Activated T-cell treated with anti-CD3 and anti-CD28 coated beads, Interleukin-2, amount 50 U/mL, for 4 hours (primary cell): ENCODE measurements around the gene ARID3C. TPM values are rescaled to one million over a fixed set of nuclear protein-coding genes. Genes with fewer than 3 reads are reported as not detected.

Experiments used
- ATAC-seq, 2 donors: fragments of 200-7000 bp; cut with Tn5 transposase; one replicate each; pipeline ENCODE4 v1.10.0; 2021
- DNase-seq: peaks from one replicate; pipeline ENCODE4 v3.0.0-alpha.2; 2020
- H3K27me3 Mint-ChIP-seq: one replicate; pipeline ENCODE4 v1.8.0; 2021; ENCODE audit warnings: low read depth, mixed read lengths
- H3K36me3 Mint-ChIP-seq: one replicate; pipeline ENCODE4 v1.8.0; 2022; ENCODE audit warnings: mixed read lengths; ENCODE audit not compliant: insufficient read depth
- H3K4me1 Mint-ChIP-seq: one replicate; pipeline ENCODE4 v1.8.0; 2021; ENCODE audit warnings: low read depth, mixed read lengths
- H3K4me3 Mint-ChIP-seq: one replicate; pipeline ENCODE4 v1.8.0; 2021; ENCODE audit warnings: mild to moderate bottlenecking, moderate library complexity, mixed read lengths
- H3K9me3 Mint-ChIP-seq: one replicate; pipeline ENCODE4 v1.8.0; 2021; ENCODE audit warnings: mixed read lengths
- total RNA-seq, 3 donors: library from RNA; stranded (reverse); gene quantifications; one replicate each; pipeline ENCODE4 v1.2.1, GENCODE V29; 2021

The ARID3C gene
- total RNA-seq, 3 donors from 2014 or later: not detected

DNA sequence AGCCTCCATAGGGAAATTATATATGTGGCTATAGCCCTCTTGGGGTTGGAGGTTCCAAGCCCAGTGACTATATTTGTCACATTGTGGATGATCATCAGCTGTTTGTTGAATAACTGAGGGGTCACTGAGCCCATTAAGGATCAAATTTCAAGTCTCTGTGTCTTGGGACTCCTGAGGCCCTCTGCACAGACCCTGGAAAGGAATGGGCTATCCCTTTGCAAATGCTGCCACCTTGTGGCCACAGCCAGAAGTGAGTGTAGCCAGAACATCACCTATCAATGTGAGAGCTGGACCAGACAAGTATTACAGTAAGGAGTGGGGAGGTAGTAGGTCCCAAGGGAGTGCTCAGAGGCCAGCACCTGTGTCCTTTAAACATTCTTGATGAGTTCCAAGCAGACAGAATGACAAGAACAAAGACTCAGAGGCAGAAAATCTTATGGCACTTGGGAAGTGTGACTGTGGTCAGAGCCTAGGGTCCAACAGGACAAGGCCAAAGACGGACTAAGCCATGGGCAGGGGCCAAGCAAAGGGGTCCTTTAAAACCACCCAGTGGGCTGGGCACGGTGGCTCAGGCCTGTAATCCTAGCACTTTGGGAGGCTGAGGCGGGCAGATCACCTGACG is 25.1 kb downstream of the ARID3C start:
- ATAC-seq (peak; percentile 93 to 98), DNase-seq (peak; percentile 80)
- Mint-ChIP-seq H3K4me3 (no peak overlapping the region), H3K36me3 (no peaks in the 10 kb centered on the region), H3K27me3 (peaks cover 3% of the 10 kb centered on the region), H3K9me3 (no peaks in the 10 kb centered on the region), H3K4me1 (no peaks in the 10 kb centered on the region)

GRCh38 chr9:34601937-34602573 is 26.8 kb downstream of the ARID3C start:
- DNase-seq: no peak
- Mint-ChIP-seq H3K4me1 (no peaks in the 10 kb centered on the region), H3K4me3 (no peak overlapping the region), H3K36me3 (no peaks in the 10 kb centered on the region), H3K9me3 (no peaks in the 10 kb centered on the region), H3K27me3 (peaks cover 3% of the 10 kb centered on the region)
- ATAC-seq: no peak

DNA sequence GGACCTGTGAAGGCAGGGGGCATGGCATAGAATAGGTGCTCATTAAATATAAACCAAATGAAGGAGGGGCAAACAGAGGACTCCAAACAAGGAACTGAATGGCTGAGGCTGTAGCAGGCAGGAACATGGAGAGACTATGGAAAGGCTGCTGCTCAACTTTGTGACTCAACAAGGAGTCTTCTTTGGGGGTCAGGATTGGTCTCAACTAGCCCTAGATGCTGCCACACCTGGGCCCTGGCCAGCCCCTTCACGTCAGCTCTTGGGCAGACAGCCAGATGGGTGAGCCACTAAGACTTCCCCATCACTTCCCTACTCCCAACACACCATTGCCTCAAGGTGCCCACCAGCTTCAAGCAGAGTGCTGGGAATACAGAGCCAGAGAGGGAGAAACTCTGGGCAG is 28.0 kb downstream of the ARID3C start:
- H3K9me3 Mint-ChIP-seq: no peaks in the 10 kb centered on the region
- H3K4me1 Mint-ChIP-seq: no peaks in the 10 kb centered on the region
- no peaks in the 10 kb centered on the region for H3K36me3 Mint-ChIP-seq

DNA sequence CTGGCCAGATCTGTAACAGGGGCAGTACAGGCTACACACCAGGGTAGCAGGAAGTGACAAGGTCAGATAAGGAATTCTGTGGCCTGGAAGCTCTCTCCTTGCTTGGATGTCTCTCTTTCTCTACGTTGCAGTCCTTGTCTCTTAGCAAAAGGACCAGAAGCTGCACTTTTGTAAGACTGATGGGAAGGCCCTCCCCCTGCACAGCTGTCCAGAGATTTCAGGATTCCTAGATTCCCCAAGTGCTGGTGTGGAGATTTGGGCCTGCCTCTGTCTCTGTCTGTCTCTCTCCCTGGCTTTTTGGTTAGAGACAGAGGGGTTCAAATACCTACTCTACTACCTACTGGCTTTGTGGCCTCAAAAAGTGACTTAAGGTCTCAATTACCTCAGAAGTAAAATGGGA is 29.3 kb downstream of the ARID3C start:
- no peaks in the 10 kb centered on the region for H3K36me3 Mint-ChIP-seq
- no peak overlapping the region for H3K4me3 Mint-ChIP-seq
- peaks cover 15% of the 10 kb centered on the region for H3K27me3 Mint-ChIP-seq
- H3K9me3 Mint-ChIP-seq: no peaks in the 10 kb centered on the region
- DNase-seq (no peak), ATAC-seq (no peak)
- no peaks in the 10 kb centered on the region for H3K4me1 Mint-ChIP-seq

More for the DNA sequence above, 28.0 kb downstream of the ARID3C start:
- Mint-ChIP-seq H3K4me3 (no peak overlapping the region), H3K27me3 (peaks cover 11% of the 10 kb centered on the region)
- ATAC-seq: no peak
- no peak for DNase-seq

DNA sequence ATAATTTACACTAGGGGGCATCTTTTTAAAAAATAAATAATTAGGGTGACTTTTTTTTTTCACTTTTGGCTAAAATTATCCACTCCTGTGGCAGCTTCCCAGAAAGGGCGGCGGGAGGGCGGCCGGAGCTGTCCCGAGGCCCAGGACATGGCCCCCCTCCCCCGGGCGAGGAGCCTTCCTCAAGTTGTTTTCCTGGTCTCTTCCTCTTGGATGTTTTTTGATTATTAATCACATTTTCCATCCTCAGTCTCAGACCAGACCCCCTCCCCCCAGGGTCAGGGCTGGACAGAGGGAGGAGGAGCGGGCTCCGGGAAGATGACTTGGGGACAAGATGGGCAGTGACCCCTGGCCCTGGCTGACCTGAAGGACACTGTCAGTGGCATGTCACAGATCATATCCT is 34.7 kb downstream of the ARID3C start:
- no peak overlapping the region for H3K4me3 Mint-ChIP-seq
- peaks cover 55% of the 10 kb centered on the region for H3K27me3 Mint-ChIP-seq
- ATAC-seq: no peak
- no peaks in the 10 kb centered on the region for H3K9me3 Mint-ChIP-seq
- no peak for DNase-seq
- no peaks in the 10 kb centered on the region for H3K36me3 Mint-ChIP-seq
- peaks cover 22% of the 10 kb centered on the region for H3K4me1 Mint-ChIP-seq

GRCh38 chr9:34592895-34593601 is 35.8 kb downstream of the ARID3C start:
- peak overlapping the region; percentile 21 for H3K4me3 Mint-ChIP-seq

GRCh38 chr9:34591917-34592866 is 36.7 kb downstream of the ARID3C start:
- peak overlapping the region; percentile 76 for H3K4me3 Mint-ChIP-seq
- H3K36me3 Mint-ChIP-seq: no peaks in the 10 kb centered on the region
- H3K27me3 Mint-ChIP-seq: peaks cover 74% of the 10 kb centered on the region
- no peaks in the 10 kb centered on the region for H3K9me3 Mint-ChIP-seq
- DNase-seq: no peak
- peaks cover 31% of the 10 kb centered on the region for H3K4me1 Mint-ChIP-seq
- ATAC-seq: no peak

More at GRCh38 chr9:34592895-34593601, 35.8 kb downstream of the ARID3C start:
- Mint-ChIP-seq H3K9me3 (no peaks in the 10 kb centered on the region), H3K4me1 (peaks cover 31% of the 10 kb centered on the region), H3K36me3 (no peaks in the 10 kb centered on the region), H3K27me3 (peaks cover 65% of the 10 kb centered on the region)
- no peak for DNase-seq
- no peak for ATAC-seq

DNA sequence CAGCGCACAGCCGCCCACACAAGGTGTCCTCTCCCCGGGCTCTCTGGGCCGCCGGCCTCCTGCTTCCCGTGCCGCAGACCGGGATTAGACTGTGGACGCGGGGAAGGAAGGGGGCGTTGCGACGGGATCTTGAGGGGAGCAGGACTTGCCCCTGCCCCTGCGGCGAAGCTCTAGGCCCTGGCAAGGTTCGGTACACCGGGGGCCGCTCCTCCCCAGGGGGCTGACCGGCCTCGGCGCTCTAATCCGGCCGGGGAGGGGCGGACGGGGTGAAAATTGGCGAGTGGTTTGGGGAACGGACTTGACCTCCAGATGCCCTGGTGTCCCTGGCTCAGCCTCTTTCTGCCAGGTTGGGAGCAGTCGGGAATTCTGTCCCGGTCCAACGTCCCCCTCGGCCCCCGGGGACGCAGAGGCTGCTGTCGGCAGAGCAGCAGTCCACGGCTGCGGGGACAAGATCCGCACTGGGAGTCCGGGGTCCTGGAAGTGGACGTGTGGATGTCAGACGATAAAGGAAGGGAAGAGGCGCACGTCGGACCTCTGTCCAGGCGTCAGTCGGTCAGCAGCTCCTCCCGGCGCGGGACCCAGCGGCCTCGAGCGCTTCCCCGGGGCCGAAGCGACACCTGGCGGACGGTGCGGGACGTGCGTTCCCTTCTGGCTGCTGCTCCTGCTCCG is 37.5 kb downstream of the ARID3C start:
- DNase-seq (peak; percentile 75), ATAC-seq (peak; percentile 65 to 71)
- Mint-ChIP-seq H3K9me3 (no peaks in the 10 kb centered on the region), H3K4me1 (peaks cover 31% of the 10 kb centered on the region), H3K27me3 (peaks cover 77% of the 10 kb centered on the region), H3K4me3 (peak overlapping the region; percentile 76), H3K36me3 (no peaks in the 10 kb centered on the region)

- Mint-ChIP-seq H3K9me3 (no peaks in the 10 kb centered on the region), H3K36me3 (no peaks in the 10 kb centered on the region), H3K4me1 (peaks cover 31% of the 10 kb centered on the region), H3K4me3 (peak overlapping the region; percentile 76), H3K27me3 (peaks cover 80% of the 10 kb centered on the region)
- ATAC-seq (peak; percentile 18 to 21), DNase-seq (no peak)
Measured at GRCh38 chr9:34590381-34591247, 38.3 kb downstream of the ARID3C start.

GRCh38 chr9:34589636-34590380 is 39.1 kb downstream of the ARID3C start, which contains the start of gene CNTFR:
TSS of gene CNTFR (minus strand) at chr9:34589724. CDS start at chr9:34568981, 20,743 bp downstream.
- H3K4me1 Mint-ChIP-seq: peaks cover 31% of the 10 kb centered on the region
- no peaks in the 10 kb centered on the region for H3K9me3 Mint-ChIP-seq
- ATAC-seq (peak; percentile 26 to 38), DNase-seq (no peak)
- no peaks in the 10 kb centered on the region for H3K36me3 Mint-ChIP-seq
- peaks cover 85% of the 10 kb centered on the region for H3K27me3 Mint-ChIP-seq
- peak within 1 kb of the TSS; percentile 76 for H3K4me3 Mint-ChIP-seq

GRCh38 chr9:34588671-34589635 is 39.9 kb downstream of the ARID3C start:
- H3K36me3 Mint-ChIP-seq: no peaks in the 10 kb centered on the region

More at GRCh38 chr9:34588671-34589635, 39.9 kb downstream of the ARID3C start:
- peaks cover 87% of the 10 kb centered on the region for H3K27me3 Mint-ChIP-seq
- no peak for DNase-seq
- H3K4me1 Mint-ChIP-seq: peaks cover 31% of the 10 kb centered on the region
- H3K9me3 Mint-ChIP-seq: no peaks in the 10 kb centered on the region
- H3K4me3 Mint-ChIP-seq: peak overlapping the region; percentile 66
- ATAC-seq: no peak
